T1000 (cell line): ENCODE measurements around the gene ACSL5.

Experiments
- DNase-seq: peaks from one replicate; lab custom pipeline; 2025; ENCODE audit warnings: mixed read lengths; lab: John Stamatoyannopoulos, UW

Gene ACSL5, protein sequence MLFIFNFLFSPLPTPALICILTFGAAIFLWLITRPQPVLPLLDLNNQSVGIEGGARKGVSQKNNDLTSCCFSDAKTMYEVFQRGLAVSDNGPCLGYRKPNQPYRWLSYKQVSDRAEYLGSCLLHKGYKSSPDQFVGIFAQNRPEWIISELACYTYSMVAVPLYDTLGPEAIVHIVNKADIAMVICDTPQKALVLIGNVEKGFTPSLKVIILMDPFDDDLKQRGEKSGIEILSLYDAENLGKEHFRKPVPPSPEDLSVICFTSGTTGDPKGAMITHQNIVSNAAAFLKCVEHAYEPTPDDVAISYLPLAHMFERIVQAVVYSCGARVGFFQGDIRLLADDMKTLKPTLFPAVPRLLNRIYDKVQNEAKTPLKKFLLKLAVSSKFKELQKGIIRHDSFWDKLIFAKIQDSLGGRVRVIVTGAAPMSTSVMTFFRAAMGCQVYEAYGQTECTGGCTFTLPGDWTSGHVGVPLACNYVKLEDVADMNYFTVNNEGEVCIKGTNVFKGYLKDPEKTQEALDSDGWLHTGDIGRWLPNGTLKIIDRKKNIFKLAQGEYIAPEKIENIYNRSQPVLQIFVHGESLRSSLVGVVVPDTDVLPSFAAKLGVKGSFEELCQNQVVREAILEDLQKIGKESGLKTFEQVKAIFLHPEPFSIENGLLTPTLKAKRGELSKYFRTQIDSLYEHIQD

DNA sequence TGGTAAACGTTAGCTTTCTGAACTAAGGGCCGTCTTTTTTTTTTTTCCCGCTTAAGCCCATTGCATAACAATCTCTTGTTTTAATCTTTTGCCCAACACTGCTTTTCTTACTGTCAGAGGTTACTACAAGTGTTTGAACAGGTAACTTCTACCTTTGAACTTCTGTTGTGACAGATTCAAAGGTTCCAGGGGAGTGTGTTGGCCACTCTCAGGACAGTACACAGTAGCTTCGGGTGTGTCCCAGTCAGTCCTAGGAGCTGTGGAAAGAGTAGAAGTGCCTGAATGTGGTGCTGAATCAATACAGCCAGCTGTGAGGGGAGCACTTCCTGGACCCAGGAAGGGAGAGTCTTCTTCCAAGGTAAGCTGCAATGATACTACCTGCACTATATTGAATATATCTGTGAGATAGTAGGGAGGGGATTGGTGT, at the start of gene ACSL5:
Gene ACSL5, plus strand, starts transcription at position 205 of the 427 bp plus-strand sequence. CDS start 20,831 bp downstream, outside the sequence.
- no peak for DNase-seq

GRCh38 chr10:112327678-112328077, 46.2 kb upstream of the ACSL5 start:
- no peak for DNase-seq

DNA sequence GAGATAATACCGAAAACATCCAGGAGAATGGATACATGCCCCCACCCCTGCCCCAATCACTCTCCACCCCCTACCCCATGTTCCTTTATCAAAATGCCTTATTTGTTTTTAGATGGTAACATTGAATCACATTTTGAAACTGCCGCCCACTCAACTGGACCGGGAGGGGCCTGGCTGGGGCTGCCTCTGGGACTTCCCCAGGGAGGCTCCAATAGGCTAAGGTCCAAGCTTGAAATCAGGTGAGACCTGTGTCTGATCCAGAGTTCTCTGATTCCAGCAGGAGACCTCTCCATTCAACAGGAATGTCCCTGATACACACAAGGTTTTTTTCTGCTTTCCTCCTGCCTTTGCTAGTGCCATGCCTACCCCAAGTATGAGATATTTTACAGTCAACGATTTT, 43.8 kb upstream of the ACSL5 start:
- no peak for DNase-seq

DNA sequence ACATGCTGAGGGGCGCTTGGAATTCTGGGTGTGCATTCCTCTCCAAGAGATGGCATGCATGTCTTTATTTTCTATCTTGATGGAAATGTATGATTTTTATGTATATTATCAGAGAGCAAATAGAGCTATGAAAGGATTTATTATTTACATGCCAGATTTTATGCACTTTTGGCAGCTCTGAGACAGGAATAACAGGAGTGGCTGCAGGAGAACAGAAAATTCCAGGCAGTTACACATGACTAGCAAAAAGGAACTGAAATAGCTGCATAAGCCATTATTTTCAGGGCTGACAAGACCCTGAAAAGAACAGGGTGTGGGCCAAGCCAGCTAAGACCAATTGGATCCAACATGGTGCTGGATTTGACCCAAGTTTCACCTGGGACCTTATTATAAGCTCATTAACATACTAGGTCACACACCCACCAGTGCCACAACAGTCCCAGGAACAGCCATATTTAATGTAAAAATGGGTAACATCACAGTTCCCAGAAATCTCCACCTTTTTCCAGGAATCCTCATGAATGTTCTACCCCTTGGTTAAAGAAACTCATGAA, 43.2 kb upstream of the ACSL5 start:
- DNase-seq, result no peak

DNA sequence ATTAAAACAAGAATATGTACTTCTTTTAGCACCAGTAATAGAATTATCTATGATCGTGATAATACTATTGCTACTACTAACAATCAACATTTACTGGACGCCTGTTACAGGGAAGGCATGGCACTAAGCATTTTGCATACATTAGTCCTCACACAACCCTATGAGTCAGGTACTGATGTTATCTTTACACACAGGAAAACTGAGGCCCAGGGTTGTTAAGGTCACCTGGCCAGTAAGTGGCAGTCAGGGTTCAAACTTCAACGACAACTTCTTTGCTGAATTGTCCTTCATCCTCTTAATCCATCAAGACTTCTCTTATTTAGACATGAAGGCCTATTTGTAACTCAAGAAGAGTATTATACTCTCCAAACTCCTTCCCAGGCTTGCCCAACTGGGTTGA, 41.9 kb upstream of the ACSL5 start:
- DNase-seq, result no peak

- DNase-seq, result no peak
Measured at GRCh38 chr10:112332509-112333228, 41.2 kb upstream of the ACSL5 start.

DNA sequence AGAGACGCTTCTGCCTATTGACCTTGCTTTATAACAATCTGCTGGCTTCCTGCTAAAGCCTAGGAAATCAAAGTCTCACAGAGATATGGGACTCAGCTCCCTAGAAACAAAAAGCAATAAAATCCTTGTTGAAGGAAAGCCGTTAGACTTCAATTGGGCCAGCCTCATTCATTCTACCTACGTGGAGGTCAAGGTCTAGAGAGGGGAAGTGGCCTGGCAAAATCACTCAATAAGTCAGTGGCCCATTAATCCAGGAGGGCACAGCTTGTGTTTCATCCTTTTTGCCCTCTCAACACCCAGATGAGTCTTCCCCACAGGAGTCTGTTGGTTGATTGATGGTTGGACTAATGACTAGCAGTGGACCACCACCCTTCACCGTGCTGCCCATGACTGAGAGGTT, 40.5 kb upstream of the ACSL5 start:
- no peak for DNase-seq

GRCh38 chr10:112335111-112335867, 38.6 kb upstream of the ACSL5 start:
- DNase-seq, result no peak

GRCh38 chr10:112335868-112336265, 38.0 kb upstream of the ACSL5 start:
- DNase-seq, result no peak

- DNase-seq, result no peak
Measured at GRCh38 chr10:112336556-112337201, 37.2 kb upstream of the ACSL5 start.

DNA sequence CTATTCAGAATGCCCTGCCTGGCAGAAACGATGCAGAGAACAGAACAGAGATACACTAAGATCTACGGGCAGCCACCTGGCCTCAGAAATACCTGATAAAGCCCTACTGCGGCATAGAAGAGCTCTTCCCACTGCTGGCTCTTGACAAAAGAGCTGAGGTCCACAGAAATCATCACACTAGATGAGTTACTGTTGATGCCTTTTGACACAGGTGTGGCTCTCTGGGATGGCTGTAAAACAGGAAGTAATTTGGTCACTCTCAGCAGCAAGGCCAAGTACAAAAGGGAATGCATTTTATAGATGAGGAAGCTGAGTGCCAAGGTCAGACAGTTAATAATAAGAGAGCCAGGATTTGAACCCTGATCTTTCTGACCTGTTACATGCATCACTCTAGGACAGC, 35.0 kb upstream of the ACSL5 start:
- DNase-seq, result no peak

DNA sequence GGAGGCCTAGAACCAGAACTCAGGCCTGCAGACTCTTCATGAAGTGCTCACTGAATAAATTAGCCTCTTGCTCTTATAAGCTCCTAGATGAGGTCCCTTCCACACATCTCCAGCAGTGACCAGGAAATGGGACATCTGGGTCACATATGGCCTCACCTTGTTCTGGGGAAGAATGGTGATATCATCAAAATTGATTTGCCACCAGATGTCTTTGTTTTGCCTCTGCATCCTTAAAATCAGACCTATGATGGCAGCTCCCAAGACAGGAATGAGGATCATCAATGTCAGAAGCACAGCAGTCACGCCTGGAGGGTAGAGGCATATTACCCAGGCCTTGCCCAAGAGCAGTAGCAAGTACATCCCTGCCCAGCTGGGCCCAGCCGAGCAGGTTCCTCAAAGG, 33.3 kb upstream of the ACSL5 start:
- DNase-seq, result no peak

- DNase-seq, result no peak
Measured at GRCh38 chr10:112343056-112343806, 30.7 kb upstream of the ACSL5 start.

- DNase-seq, result no peak
Measured at GRCh38 chr10:112344261-112344660, 29.7 kb upstream of the ACSL5 start.

DNA sequence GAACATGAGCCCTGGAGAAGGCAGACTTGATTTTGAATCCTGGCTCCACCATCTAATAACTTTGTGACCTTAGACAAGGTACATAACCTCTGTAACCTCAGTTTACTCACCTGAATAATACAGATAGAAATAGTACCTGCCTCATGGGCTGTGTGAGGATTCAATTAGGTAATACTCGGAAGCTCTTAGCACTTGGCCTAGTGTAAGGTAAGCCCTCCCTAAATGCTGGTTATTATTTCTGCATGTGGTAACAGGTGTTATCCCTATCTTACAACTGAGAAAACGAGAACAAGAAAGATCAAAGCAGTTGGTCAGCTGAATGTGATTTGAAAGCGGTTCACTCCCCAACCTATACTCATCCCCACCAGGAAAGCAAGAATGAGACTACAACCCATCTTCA, 28.7 kb upstream of the ACSL5 start:
- DNase-seq, result no peak

DNA sequence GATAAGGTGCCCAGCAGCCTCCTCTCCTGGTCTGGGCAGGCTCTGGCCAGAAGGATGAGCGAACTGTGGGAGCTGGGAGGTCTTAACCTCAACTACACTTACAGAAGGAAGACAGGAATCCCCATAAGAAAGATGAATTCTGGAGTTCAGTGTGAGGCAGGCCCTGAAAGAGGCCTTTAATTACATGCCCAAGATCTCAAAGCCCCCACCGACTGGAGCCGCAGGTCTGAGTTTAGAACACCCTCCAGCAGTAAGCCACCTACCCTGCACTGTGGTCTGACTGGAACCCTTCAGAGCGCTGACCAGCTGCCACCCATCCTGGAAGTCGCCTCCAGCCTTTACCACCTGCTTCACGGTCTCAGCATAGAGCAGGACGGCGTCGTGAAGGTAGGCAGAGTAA, 28.2 kb upstream of the ACSL5 start:
- no peak for DNase-seq

GRCh38 chr10:112346774-112347173, 27.1 kb upstream of the ACSL5 start:
- no peak for DNase-seq

GRCh38 chr10:112347709-112348671, 25.9 kb upstream of the ACSL5 start:
- no peak for DNase-seq

DNA sequence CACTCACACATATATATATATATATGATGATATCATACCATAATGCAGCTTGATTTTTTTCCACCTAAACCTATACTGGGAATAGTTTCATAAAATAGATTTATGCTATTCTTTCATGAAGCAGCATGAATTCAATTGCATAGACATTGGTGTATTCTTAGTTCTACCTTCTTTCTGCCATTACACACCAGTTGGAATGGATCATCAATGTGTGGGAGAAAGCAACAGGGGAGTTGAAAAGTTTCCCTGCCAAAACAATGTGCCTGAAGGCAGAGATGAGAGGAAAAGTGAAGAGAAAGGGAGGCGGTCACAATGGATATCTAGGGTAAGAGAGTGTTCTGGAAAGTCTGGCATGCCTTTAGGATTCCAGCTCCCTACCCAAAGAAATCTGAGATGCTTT, 25.2 kb upstream of the ACSL5 start:
- no peak for DNase-seq
